Gastroesophageal sphincter (tissue), 3 donors: ENCODE measurements around the gene APBA2.

ENCODE experiments used
- CTCF ChIP-seq, 4 experiments: fragments of 200-600 bp in 2 of 4; fragments of 450-650 bp in 2 of 4; sonication (generic) in 1 of 4; IDR thresholded peaks; one replicate each; pipeline ENCODE4 v1.5.1; 2017 to 2019; ENCODE audit warnings: antibody characterized with exemption in 4 of 4, mild to moderate bottlenecking in 2 of 4, moderate library complexity in 2 of 4
- EP300 ChIP-seq: sonication (generic); formaldehyde crosslinking; IDR thresholded peaks from one replicate; pipeline ENCODE4 v1.6.1; 2017; ENCODE audit warnings: antibody characterized with exemption, mild to moderate bottlenecking
- POLR2A ChIP-seq, 2 donors: fragments of 450-650 bp; IDR thresholded peaks; one replicate each; pipeline ENCODE4 v1.6.1; 2017; ENCODE audit warnings: antibody characterized with exemption in 2 of 2, mild to moderate bottlenecking in 2 of 2, moderate library complexity in 1 of 2
- POLR2AphosphoS5 ChIP-seq: sonication (generic); formaldehyde crosslinking; IDR thresholded peaks from one replicate; pipeline ENCODE4 v1.6.1; 2017; ENCODE audit warnings: antibody characterized with exemption

GRCh38 chr15:28875461-28876000 lies 10.2 kb upstream of the APBA2 start:
- TF ChIP-seq POLR2A (IDR thresholded peaks at IDR 0.05) = no peak
- no peak for TF ChIP-seq CTCF (IDR thresholded peaks at IDR 0.05)
- no peak for TF ChIP-seq POLR2AphosphoS5
- TF ChIP-seq EP300 = no peak
